ENCODE data around the gene GRHPR.

- TF ChIP-seq CTCF (IDR thresholded peaks at IDR 0.05; ENCODE audit: poor library complexity, severe bottlenecking) (no peak), REST (IDR thresholded peaks at IDR 0.05; ENCODE audit: borderline replicate concordance) (no peak), EZH2 (IDR thresholded peaks at IDR 0.05; ENCODE audit: borderline replicate concordance, insufficient read depth, low read length, poor library complexity, severe bottlenecking) (no peak), EP300 (conservative IDR thresholded peaks at IDR 0.05; ENCODE audit: poor library complexity, severe bottlenecking) (no peak), POLR2AphosphoS5 (IDR thresholded peaks at IDR 0.05) (no peak), SMC3 (conservative IDR thresholded peaks at IDR 0.05; ENCODE audit: poor library complexity) (no peak), MXI1 (conservative IDR thresholded peaks at IDR 0.05; ENCODE audit: poor library complexity, severe bottlenecking) (no peak), TAF1 (IDR thresholded peaks at IDR 0.05; ENCODE audit: low read depth) (no peak), RAD21 (conservative IDR thresholded peaks at IDR 0.05) (no peak)
Measured at GRCh38 chr9:37412431-37413151, 9.9 kb upstream of the GRHPR start.
